GM21515 (cell line): ENCODE measurements around the gene RBM19.

Experiments
- ATAC-seq: cut with Tn5 transposase; IDR thresholded peaks from one replicate; pipeline ENCODE4 v1.9.1; 2021; ENCODE audit not compliant: unreplicated experiment

RBM19 gene

DNA sequence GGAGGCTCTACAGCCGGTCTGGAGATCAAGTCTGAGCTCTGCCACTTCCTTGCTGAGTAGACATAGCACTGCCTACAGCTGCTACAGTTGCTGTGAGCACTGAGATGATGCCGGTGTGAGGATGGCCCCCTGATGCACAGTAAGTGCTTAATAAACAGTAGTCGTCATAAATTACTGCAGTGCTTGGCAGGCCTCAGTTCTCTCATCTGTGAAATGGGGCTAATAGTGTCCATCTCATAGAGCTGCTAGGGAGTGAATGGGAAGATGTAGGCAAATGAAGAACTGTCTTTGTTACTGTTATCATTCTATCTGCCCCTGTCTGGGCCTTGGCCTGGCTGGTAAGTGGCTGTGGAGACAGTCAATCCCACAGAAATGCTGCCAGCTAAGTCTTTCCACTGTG, 124.3 kb downstream of the RBM19 start:
- no peak for ATAC-seq

DNA sequence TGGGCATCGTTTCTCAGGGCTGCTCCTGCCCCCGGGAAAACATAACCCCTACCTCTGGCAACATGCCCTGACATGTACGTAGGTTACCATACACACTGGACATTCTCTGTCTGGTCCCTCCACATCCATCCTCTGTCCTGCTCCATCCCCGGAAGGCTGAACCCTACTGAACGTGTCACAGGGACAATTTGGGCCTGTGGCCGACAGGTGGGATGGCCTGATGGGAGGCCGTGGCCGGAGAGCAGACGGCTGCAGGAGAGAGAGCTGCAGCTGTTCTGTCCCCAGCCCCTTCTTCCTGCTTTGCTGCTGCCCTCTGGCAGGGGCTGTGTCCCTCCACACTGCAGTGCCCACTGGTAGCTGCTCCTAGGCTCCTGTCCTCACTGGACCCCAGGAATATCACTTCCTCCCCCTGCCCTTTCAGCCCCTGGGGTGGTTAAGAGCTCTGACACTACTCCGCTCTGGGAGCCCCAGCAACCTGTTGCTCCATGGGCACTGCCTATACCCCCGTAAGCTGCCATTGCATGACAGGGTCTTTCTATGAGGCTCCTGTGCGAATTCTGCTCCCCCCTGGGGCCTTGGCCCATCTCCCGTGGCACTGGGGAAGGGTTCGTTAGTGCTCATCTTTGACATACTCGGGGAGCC, 125.6 kb downstream of the RBM19 start:
- no peak for ATAC-seq

DNA sequence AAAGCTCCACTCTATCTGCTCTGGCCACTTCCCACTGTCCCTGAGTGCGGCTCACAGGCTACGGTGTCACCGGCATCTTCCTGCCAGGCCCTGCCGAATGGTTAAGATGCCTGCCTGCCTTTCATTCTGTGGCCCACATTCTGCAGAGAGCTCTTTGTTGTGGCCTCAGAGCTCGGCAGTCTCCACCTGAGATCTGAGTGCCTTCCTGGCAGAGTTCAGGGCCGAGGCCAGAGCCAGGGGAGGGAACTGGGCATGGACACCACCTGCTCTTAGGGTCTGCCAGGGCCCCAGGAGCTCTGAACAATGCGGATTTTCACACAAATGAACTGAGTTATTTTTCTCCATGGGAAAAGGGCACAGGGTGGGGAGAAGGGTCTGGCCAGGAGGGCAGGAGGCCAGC, 127.2 kb downstream of the RBM19 start:
- ATAC-seq, result no peak

DNA sequence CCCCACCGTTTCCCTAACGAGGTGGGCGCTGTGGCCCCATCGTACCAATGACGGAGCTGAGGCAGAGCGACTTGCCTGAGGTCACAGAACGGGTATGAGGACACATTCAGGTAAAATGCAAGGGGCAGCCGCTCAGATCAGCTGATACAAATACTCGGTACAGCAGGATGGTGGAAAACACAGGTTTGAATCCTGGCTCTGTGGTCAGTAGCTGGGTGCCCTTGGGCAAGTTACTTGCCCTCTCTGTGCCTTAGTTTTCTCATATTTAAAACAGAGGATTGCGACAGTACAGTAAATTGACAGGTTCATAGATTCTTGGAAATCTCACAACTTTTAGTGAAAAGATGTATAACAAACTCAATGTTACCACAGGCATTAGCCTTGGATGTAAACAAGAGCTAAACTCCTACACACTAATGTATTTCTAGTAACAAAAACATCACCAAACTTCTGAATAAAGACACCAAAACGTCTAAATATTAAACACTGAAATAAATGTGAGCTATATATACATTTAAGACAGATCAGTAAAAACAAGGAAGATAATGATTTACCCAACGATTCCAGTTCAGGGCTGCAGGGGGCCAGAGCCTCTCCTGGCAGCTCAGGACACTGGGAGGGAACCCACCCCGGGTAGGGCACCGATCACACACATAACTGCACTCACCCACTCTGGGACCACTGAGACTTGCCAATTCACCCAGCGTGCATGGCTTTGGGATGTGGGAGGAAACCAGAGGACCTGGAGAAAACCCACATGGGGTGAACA, 128.4 kb downstream of the RBM19 start:
- ATAC-seq, result no peak

DNA sequence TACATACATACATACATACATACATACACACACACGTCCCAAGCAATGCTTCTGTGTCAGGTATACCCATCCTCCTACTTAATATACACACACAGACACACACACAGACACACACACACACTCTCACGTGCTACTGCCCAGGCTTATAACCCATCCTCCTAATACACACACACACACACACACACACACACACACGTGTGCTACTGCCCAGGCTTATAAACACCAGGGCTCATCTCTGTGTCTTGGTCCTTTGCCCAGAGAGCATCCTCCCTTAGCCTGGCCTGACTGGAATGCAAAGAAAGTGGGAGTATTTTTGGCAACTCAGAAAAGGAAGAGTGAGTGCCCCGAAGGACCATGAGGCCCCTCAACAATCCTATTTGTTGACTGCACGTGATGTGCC, 129.0 kb downstream of the RBM19 start:
- ATAC-seq, result no peak

DNA sequence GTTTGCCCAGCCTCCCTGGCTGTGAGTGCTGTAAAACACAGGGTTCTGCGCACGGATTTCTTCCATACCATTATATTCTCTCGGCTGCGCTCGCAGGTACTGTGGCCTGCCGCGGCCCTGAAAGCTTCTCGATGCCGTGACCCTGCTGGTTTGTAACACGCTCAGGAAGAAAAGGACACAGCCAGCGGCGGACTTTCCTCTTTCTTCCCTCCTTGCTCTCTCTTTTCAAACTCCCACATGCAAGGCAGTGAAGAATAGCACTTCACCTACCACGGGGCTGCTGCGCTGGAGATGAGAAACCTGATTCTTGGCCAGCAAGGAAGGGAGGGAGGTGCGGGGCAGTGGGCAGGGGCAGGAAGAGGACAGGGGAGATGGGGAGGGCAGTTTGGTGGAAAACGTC, 130.2 kb downstream of the RBM19 start:
- ATAC-seq, result no peak

DNA sequence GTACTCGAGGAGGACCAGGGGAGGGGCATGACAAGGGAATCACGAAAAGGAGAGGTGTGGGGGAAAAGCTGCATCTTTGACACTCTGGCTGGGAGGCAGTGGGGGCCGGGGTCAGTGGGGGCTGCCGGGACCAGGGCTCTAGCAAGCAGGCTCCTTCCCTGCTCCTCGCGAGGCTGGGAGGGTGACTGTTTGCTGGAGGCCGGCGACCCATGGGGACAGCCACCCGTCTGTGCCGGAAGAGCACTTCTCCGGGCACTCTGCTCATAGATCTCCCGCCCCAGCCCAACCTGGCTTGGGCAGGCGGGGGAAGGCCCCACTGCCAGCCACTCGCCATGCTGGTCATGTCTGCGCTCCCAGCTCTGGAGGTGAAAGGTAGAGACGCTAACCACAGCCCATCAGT, 130.7 kb downstream of the RBM19 start:
- ATAC-seq, result no peak

DNA sequence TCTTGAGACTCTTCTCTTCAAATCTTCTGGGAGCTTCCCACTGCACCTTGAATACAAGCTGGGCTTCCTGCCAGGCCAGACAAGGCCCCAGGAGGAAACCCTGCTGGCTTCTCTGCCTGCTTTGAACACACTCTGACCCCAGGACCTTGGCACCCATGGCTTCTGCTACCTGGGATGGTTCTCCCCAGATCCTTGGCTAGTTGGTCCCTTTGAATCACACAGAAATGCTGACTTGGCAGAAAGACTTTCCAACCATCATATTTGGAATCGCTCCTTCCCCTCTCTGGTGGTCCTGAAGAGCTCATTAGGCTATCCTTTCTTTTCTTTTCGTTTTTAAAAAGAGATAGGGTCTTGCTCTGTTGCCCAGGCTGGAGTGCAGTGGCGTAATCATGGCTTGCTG, 132.7 kb downstream of the RBM19 start:
- no peak for ATAC-seq

DNA sequence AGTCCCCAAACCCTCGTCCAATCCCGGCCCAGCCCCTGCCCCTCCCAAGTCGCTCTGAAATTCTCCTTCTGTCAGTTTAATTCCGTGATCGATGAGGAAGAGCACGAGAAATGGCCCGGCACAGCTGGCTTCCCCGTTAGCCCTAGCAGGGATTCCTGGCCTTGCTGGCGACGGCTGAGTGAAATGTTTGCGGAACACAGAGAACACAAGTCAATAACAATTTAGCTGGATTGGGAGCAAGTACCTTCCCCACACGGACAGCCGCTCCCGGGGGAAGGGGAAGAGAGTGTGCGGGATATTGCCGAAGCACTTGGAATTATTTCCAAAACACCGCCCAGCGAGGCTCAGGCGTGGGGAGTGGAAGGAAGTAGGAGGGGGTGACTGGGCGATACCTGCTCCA, 134.6 kb downstream of the RBM19 start:
- no peak for ATAC-seq

DNA sequence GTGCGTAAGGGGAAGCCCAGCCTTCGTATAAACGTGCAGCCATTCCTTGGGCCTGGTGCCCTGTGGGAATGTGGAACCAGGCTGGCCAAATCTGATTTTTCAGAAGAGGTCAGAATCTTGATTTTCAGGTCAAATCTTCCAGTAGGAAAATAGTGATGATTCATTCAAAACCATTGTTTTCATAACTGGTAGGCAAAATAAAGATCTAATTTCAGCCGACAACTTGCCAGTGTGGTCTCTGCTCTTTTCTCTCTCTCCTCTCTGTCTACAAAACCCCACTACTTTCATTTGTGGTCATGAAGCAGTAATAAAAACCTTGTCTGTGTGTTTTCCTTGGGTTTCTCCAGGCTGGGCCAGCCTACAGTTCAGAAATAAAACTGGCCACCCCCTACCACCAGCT, 135.1 kb downstream of the RBM19 start:
- no peak for ATAC-seq

DNA sequence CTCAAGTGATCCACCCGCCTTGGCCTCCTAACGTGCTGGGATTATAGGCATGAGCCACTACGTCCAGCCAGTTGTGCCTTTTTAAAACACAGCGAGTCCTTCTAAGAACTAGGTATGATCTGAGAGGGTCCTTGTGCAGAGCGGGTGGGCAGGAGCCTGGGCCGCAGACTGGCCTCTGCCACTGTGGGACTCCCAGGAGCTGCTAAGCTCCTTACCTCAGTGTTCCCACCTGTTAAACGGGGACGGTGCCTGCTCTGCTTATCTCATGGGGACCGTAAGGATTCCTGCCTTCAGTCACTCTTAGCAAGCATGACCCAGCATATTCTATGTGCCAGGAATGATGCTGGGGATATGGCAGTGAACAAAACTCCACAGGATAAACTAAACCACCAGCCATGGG, 136.9 kb downstream of the RBM19 start:
- no peak for ATAC-seq

DNA sequence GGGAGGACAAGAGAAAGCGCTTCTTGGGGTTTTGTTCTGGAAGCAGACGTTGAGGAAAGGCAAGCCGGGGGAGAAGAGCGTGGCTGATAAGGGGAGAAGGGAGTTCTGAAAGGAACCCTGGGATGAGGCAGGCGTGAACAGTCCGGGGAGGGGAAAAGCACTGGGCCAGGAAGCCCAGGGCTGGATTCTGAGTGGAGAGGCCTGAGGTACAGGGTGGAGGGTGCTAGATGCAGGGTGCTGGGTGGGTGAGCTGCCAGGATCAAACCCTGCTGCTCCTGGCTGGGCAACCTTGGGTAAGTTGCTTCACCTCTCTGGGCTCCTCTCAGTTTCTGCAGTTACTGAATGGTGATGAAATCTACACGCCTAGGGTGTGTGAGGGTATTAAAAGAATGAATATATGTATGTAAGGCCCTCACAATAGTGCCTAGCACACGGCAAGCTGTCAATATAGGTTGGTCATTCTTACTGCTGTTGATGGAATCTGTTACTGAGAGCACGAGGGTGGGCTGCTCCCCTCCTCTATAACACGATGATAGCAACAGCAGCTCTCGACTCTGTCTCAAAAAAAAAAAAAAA, 138.5 kb downstream of the RBM19 start:
- ATAC-seq, result no peak

DNA sequence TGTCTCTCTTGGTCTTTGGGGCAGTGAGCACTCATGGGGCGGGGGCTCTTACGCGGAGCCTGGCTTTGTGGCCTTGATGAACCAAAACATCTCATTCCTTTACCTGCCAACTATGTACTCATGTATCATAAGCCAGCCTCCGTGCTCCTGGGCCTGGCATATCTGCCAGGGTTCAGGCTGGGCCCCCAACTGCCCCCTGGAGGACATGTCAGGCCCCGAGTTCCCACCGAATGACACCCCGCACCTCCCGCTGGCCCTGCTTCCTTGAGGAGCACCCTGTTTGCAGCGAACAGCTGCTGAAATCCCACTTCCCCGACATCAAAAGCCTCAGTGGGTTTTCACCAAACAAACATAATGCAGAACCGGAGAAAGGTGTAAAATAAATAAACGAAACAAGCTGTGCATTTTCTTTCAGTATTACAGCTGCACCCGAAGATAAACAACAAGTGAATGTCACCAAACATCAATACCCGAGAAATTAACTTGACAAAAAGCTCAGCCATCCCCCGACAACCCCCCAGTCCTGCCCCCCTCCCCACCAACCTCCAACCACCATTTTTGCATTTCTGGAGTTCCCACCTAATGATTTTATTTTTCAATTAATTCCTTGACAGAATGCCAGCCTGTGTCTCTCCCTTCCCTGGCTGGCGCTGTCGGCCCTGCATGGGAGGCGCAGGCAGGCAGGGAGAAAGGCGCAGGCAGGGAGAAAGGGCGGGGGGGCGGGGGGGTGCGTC, 139.2 kb downstream of the RBM19 start:
- ATAC-seq, result no peak

DNA sequence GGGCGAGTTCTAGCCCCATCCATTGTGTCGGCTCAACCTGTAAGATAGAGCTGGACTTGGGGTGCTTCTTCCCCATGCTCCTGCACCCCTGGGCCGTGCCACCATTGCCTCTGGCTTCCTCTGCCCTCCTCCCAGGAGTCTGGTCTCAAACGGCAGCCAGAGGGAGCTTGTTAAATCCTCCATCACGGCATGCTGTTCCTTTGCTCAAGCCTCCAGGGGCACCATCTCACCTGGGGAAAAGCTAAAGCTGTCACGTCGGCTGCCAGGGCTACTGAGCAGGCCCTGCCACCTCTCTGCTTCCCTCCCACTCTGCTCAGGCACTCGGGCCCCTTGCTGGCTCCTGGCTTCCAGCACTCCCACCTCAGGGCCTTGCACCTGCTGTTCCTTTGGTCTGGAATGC, 140.4 kb downstream of the RBM19 start:
- no peak for ATAC-seq

DNA sequence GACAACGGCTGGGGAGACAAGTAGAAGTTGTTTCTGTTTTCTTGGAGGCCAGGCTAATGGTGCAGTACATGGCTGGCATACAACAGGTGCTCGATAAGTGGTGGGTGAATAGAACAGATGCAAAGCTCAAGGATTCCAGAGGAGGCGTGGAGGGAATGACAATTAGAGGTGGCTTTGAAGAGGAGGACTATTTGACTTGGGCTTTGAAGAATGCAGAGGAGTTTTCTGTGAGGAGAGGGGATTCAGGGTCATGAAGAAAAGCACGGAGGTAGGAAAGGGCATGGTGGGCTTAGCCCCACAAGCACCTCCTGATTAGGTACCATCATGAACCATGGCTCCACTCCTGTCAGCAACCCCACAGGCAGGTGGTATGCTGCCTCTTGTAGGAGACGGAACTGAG, 142.3 kb downstream of the RBM19 start:
- no peak for ATAC-seq

DNA sequence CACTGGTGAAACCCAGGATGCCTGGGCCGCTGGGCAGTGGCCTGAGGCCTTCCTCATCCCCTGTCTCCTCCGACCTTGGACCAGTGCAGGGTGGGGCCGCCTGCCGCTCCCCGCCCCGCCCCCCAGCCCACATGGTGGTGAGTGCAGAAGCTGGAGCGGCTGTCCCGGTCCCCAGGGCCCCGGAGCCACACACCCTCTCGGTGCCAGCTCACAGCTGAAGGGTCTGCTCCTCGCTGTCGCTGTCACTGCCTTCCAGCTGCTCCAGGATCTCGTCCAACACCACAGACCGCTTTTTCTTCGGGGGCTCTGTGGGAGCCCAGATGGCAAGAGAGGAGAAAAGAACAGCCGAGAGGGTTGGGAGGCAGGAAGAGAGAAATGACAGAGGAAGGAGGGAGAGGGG, 143.1 kb downstream of the RBM19 start:
- no peak for ATAC-seq

DNA sequence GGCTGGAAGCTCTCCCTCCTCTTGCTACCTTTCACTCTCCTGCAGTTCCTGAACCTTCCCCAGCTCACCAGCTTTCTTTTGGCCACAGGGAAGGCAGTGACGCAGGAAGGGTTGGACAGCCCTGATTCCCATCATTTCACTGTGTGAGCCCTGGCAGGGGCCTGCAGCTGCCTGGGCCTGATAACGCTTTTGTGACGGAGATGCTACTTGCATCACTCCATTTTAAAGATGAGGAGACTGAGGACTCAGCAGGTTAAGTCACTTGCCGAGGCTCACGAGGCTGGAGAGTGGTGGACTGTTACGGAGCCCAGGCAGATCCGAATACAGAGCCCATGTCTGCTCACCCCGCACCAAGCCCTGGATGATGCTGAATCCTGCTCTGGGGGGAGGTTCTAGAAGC, 145.3 kb downstream of the RBM19 start:
- no peak for ATAC-seq

DNA sequence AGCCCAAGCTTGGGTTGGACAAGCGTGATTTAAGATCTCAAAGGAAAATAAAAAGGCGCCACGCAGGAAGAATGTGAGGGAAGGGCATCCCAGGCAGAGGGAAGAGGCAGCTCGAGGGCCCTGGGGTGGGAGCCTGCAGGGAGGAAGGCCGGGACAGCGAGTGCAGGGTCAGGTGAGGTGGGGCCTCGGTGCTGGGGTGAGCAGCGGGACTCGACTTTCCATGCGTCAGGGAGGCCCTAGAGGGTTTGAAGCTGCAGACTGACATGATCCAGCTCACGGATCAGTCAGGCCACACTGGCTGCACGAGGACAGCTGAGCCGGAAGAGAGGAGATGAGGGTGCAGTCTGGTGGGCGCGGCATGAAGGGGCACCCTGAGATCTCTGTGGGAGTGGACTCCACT, 145.8 kb downstream of the RBM19 start:
- no peak for ATAC-seq

DNA sequence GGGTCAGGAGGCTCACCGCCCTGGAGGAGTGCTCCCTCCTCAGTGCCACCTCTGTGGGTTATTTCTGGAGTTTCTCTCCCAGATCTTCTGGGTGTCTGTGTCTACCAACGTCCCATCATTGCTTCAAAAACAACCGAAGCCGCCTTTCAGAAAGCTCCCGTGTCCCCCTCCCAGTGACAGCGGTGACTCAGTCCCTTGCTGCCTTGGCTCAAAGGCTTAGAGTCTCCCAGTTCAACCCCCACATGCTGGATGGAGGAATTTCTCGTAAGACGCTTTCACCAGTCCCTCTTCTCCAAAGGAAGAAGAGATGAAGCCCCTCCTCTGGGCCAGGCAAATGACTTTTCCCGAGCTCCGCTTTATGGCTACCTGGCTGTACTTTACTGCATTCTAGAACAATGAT, 146.6 kb downstream of the RBM19 start:
- no peak for ATAC-seq

DNA sequence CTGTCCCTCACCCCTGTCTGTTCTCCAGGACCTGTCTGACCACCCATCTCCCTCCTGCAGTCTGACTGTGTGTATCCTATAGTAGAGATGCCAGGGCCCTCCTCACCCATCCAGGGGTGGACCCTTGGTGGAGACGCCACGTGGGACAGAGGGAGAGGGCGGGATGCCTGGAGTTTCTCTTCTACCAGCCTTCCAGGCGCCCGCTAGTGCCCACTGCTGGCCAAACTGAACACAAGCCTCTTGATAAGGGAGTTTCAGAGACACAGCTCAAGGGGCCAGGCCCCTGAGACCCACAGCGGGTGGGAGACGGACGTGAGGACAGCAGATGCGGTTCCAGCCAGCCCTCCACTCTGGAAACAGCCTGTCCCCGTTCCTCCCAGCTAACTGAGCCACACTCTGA, 147.3 kb downstream of the RBM19 start:
- ATAC-seq, result no peak

DNA sequence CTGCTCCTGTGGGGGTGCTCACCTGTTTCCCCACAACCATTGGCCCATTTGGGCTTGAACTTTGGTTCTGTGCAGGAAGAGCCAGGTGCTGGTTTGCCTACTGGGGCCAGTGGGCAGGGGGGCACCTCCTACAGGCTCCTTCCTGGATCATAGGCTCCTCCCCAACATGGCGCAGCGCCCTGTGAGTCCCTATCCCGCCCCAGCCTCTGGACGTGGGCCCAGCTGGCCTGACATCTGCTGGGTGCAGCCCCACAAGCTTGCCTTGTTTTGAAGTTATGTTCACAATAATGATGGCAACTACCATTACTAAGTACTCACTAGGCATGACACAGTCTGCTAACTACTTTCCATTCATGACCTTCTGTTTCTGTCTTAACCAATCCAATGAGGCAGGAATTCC, 147.8 kb downstream of the RBM19 start:
- no peak for ATAC-seq

DNA sequence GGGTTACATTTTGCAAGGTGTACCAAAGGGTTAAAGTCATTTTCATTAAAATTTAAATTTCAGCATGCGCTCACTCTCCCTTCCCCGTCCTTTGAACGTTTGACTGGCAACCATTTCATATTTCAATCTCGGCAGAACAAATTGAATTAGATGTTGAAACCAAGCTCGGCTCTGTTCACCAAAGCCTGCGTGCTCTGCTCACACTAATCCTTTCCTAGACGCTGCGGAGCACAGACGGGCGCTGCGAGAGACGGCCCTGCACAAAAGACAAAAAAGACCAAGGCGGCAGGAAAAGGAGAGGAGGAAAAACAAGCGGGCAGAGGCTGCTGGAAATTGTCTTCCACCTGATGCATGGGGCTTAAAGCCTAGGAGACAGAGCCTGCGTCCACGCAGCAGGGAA, 149.3 kb downstream of the RBM19 start:
- ATAC-seq, result no peak
